Cardiac fibroblast (primary cell): ENCODE measurements around the gene PRKCA.

Source experiments
- DNase-seq, 2 donors: peaks; one replicate each; pipeline versions ENCODE4 v3.0.0 to v3.0.0-alpha.2; 2010; ENCODE audit warnings: low read depth in 2 of 2
- H3K4me3 ChIP-seq, 2 donors: replicated peaks in 1 of 2; 1 replicate in 1 of 2; 2 replicates in 1 of 2; pipeline ENCODE4 v1.5.1; 2011; ENCODE audit warnings: low read depth in 2 of 2, low read length in 2 of 2, mild to moderate bottlenecking in 2 of 2, moderate library complexity in 1 of 2
- TF ChIP-seq, protein P1 (sequence below): IDR thresholded peaks from one replicate; pipeline ENCODE4 v1.5.1; 2011; ENCODE audit warnings: low read depth, mild to moderate bottlenecking, low read length, inconsistent platforms

The PRKCA gene

GRCh38 chr17:66480243-66480642 is 177.8 kb downstream of the PRKCA start:
- TF ChIP-seq, protein P1, sequence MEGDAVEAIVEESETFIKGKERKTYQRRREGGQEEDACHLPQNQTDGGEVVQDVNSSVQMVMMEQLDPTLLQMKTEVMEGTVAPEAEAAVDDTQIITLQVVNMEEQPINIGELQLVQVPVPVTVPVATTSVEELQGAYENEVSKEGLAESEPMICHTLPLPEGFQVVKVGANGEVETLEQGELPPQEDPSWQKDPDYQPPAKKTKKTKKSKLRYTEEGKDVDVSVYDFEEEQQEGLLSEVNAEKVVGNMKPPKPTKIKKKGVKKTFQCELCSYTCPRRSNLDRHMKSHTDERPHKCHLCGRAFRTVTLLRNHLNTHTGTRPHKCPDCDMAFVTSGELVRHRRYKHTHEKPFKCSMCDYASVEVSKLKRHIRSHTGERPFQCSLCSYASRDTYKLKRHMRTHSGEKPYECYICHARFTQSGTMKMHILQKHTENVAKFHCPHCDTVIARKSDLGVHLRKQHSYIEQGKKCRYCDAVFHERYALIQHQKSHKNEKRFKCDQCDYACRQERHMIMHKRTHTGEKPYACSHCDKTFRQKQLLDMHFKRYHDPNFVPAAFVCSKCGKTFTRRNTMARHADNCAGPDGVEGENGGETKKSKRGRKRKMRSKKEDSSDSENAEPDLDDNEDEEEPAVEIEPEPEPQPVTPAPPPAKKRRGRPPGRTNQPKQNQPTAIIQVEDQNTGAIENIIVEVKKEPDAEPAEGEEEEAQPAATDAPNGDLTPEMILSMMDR = no peak
- no peak for DNase-seq
- no peak overlapping the region for H3K4me3 ChIP-seq

DNA sequence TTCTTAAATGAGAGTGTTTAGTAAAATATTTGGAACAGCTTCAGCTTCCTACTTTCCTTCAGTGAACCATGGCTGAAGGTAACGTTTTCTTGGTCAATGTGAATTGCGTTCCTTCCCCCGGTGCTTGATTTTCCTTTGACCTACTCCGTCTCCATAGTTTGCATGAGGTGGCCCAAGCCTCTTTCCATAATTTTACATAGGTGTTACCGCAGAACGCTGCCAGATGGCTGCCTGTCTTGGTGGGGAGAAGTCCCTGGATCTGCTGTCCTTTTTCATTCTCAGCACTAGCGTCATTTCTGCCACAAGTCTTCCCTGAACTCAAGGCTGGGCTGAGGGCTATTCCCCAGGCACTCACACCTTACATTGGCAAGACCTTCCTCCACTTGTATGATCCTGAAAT is 178.4 kb downstream of the PRKCA start:
- TF ChIP-seq, protein P1 = no peak
- DNase-seq = no peak

DNA sequence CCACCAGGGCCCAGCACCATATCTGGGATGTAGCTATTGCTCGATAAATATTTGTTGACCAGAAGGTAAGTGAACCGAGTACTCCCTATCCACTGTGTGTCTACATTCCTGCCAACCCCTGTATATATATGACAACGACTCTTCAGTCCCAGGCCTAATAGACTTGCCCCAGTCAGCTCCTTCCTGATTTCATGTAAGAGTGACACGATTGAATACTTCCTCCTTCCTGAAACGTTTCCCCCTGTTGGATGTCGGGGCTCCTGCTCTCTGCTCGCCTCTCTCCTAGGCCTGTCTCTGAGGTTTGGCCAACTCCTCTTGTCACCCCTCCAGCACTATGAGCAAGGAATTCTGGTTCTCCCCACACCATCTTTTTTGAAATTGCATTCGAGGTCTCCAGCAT is 178.9 kb downstream of the PRKCA start:
- TF ChIP-seq, protein P1 = no peak
- H3K4me3 ChIP-seq = no peak overlapping the region
- DNase-seq = no peak

More for the DNA sequence above, 178.4 kb downstream of the PRKCA start:
- no peak overlapping the region for H3K4me3 ChIP-seq

GRCh38 chr17:66483906-66484305 is 181.5 kb downstream of the PRKCA start:
- no peak for DNase-seq
- TF ChIP-seq, protein P1 = no peak
- H3K4me3 ChIP-seq = no peak overlapping the region

GRCh38 chr17:66485309-66485947 is 183.0 kb downstream of the PRKCA start:
- TF ChIP-seq, protein P1 = no peak
- no peak for DNase-seq
- no peak overlapping the region for H3K4me3 ChIP-seq

DNA sequence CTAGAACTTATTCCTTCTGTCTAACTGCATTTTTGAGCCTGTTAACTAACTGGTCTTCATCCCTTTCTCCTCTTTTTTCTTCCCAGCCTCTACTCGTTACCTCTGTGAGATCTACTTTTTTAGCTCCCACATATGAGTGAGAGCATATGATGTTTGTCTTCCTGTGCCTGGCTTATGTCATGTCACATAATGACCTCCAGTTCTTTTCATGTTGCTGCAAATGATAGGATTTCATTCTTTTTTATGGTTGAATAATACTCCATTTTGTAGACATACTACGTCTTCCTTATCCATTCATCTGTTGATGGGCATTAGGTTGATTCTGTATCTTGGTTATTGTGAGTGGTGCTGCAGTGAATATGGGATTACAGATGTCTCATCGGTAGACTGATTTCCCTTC is 184.7 kb downstream of the PRKCA start:
- no peak overlapping the region for H3K4me3 ChIP-seq
- DNase-seq = no peak
- TF ChIP-seq, protein P1 = no peak

GRCh38 chr17:66487981-66488468 is 185.6 kb downstream of the PRKCA start:
- no peak overlapping the region for H3K4me3 ChIP-seq
- TF ChIP-seq, protein P1 = no peak
- DNase-seq = no peak
